Ectodermal cell (in vitro differentiated cells): ENCODE measurements around the gene MEF2C.

ENCODE experiments used
- H3K27ac ChIP-seq: 2 replicates; pipeline ENCODE4 v1.7.0; 2013; ENCODE audit warnings: mild to moderate bottlenecking, low read depth, low read length; ENCODE audit not compliant: insufficient read depth, poor library complexity, severe bottlenecking
- H3K27me3 ChIP-seq: 2 replicates; pipeline ENCODE4 v1.7.0; 2013; ENCODE audit warnings: mild to moderate bottlenecking, low read length; ENCODE audit not compliant: insufficient read depth, control insufficient read depth, poor library complexity, severe bottlenecking
- H3K36me3 ChIP-seq: one replicate; pipeline ENCODE4 v1.7.0; 2013; ENCODE audit warnings: low read length; ENCODE audit not compliant: control insufficient read depth, insufficient read depth
- H3K4me1 ChIP-seq: one replicate; pipeline ENCODE4 v1.7.0; 2013; ENCODE audit warnings: low read length; ENCODE audit not compliant: control insufficient read depth, insufficient read depth
- H3K4me3 ChIP-seq: 2 replicates; pipeline ENCODE4 v1.7.0; 2013; ENCODE audit warnings: low read depth, low read length, control low read depth; ENCODE audit not compliant: insufficient read depth
- H3K9me3 ChIP-seq: 2 replicates; pipeline ENCODE4 v1.7.0; 2013; ENCODE audit warnings: mild to moderate bottlenecking, low read length, moderate library complexity; ENCODE audit not compliant: control insufficient read depth
- WGBS, 2 experiments: methylation state at CpG; one replicate each; pipeline ENCODE4 v1.1.7; 2013; ENCODE audit warnings: missing lambda C conversion rate in 2 of 2; 5-methylcytosine and 5-hydroxymethylcytosine counted together

MEF2C gene

GRCh38 chr5:88732862-88733261 lies 150.1 kb downstream of the MEF2C start:
- Histone ChIP-seq H3K9me3 (no peaks in the 10 kb centered on the region), H3K4me1 (peaks cover 3% of the 10 kb centered on the region), H3K27ac (no peak overlapping the region), H3K4me3 (no peak overlapping the region), H3K36me3 (no peaks in the 10 kb centered on the region), H3K27me3 (no peaks in the 10 kb centered on the region)
- 57 to 73% methylated on average over 2 of the region's 2 CpGs for WGBS, 2 experiments

- Histone ChIP-seq H3K9me3 (no peaks in the 10 kb centered on the region), H3K4me1 (no peaks in the 10 kb centered on the region), H3K27me3 (no peaks in the 10 kb centered on the region), H3K36me3 (no peaks in the 10 kb centered on the region), H3K27ac (no peak overlapping the region), H3K4me3 (no peak overlapping the region)
- 92 to 95% methylated on average over 5 of the region's 5 CpGs for WGBS, 2 experiments
These were observed 150.8 kb downstream of the MEF2C start for GRCh38 chr5:88732181-88732633.

DNA sequence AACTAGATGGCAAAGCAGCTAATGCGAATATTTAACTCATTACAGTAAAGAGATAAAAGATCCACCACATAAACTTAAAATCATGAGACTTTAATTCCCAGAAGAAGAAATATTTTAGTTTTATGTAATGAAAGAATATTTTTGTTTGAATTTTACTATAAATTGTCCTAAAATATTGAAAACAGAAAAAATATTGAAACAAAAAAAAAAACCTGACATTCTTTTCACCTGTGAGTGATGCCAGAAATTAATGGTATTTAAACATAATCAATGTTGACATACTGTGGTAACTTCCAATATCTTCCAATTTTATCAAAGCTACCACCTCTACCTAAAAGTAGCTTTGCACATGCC lies 153.2 kb downstream of the MEF2C start:
- Histone ChIP-seq H3K4me1 (no peaks in the 10 kb centered on the region), H3K9me3 (no peaks in the 10 kb centered on the region), H3K4me3 (no peak overlapping the region), H3K36me3 (no peaks in the 10 kb centered on the region), H3K27ac (no peak overlapping the region), H3K27me3 (no peaks in the 10 kb centered on the region)
- 36% methylated on average over 1 of the region's 1 CpG; no CpG with 5 or more reads in 1 of the 2 experiments for WGBS, 2 experiments

GRCh38 chr5:88729084-88729828 lies 153.7 kb downstream of the MEF2C start:
- Histone ChIP-seq H3K9me3 (no peaks in the 10 kb centered on the region), H3K4me1 (no peaks in the 10 kb centered on the region), H3K36me3 (no peaks in the 10 kb centered on the region), H3K4me3 (no peak overlapping the region), H3K27me3 (no peaks in the 10 kb centered on the region), H3K27ac (no peak overlapping the region)
- WGBS, 2 experiments: 33 to 73% methylated on average over 1 to 5 of the region's 5 CpGs

GRCh38 chr5:88727705-88728313 lies 155.2 kb downstream of the MEF2C start:
- H3K9me3 ChIP-seq: no peaks in the 10 kb centered on the region
- no peaks in the 10 kb centered on the region for H3K36me3 ChIP-seq
- H3K27ac ChIP-seq: no peak overlapping the region
- 0% methylated on average over 1 to 2 of the region's 3 CpGs for WGBS, 2 experiments
- H3K27me3 ChIP-seq: peaks cover 3% of the 10 kb centered on the region
- no peak overlapping the region for H3K4me3 ChIP-seq
- H3K4me1 ChIP-seq: no peaks in the 10 kb centered on the region

DNA sequence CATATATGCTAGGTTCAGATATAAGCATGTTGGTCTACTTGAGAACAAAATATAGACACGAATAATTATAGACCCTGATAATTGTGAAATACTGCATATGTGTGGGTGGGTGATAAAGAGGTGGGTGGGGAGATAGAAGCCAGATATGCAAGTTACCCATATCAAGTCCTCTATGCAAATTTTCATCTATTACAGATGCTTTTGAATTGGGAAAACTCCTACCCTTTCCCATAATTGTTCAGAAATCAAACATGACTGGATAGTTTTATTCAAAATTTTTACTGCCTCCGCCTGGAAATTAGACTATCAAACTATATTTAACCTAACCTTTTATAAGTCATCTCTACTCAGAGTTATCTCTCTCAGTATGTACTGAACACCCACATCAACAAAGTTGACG lies 157.5 kb downstream of the MEF2C start:
- Histone ChIP-seq H3K9me3 (no peaks in the 10 kb centered on the region), H3K4me3 (no peak overlapping the region), H3K27me3 (peaks cover 6% of the 10 kb centered on the region), H3K36me3 (no peaks in the 10 kb centered on the region), H3K27ac (no peak overlapping the region), H3K4me1 (no peaks in the 10 kb centered on the region)
- 80 to 95% methylated on average over 2 to 3 of the region's 3 CpGs for WGBS, 2 experiments

DNA sequence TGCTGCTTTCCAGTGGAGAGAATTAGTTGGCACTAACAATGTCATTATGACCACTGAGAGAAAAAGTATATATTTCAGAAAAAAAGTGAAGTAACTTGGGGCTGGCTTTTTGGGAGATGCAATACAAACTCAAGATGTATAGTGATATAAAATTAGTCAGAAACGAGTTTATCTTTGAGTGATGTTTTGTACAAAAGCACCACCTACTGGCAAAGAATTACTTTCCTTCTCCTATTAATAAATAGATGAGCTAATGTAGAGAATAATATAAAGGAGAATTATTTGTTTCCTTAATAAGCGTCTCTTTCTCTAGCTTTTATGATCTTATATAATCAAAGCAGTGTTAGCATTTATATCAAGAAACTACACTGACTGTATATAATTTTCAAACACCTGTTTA lies 158.8 kb downstream of the MEF2C start:
- peaks cover 6% of the 10 kb centered on the region for H3K27me3 ChIP-seq
- H3K27ac ChIP-seq: no peak overlapping the region
- no peaks in the 10 kb centered on the region for H3K9me3 ChIP-seq
- H3K36me3 ChIP-seq: no peaks in the 10 kb centered on the region
- H3K4me3 ChIP-seq: no peak overlapping the region
- WGBS, 2 experiments: no CpG with 5 or more reads among the region's 2 CpGs
- H3K4me1 ChIP-seq: no peaks in the 10 kb centered on the region

GRCh38 chr5:88722546-88723073 lies 160.4 kb downstream of the MEF2C start:
- H3K9me3 ChIP-seq: no peaks in the 10 kb centered on the region
- no peak overlapping the region for H3K4me3 ChIP-seq
- H3K36me3 ChIP-seq: no peaks in the 10 kb centered on the region
- H3K27me3 ChIP-seq: peaks cover 6% of the 10 kb centered on the region
- H3K27ac ChIP-seq: no peak overlapping the region
- 73 to 74% methylated on average over 20 of the region's 20 CpGs for WGBS, 2 experiments
- H3K4me1 ChIP-seq: no peaks in the 10 kb centered on the region

GRCh38 chr5:88719434-88719833 lies 163.6 kb downstream of the MEF2C start:
- H3K4me1 ChIP-seq: no peaks in the 10 kb centered on the region
- H3K27ac ChIP-seq: no peak overlapping the region
- no peaks in the 10 kb centered on the region for H3K9me3 ChIP-seq
- WGBS, 2 experiments: 86 to 93% methylated on average over 3 of the region's 3 CpGs
- no peak overlapping the region for H3K4me3 ChIP-seq
- no peaks in the 10 kb centered on the region for H3K36me3 ChIP-seq
- H3K27me3 ChIP-seq: peaks cover 6% of the 10 kb centered on the region

DNA sequence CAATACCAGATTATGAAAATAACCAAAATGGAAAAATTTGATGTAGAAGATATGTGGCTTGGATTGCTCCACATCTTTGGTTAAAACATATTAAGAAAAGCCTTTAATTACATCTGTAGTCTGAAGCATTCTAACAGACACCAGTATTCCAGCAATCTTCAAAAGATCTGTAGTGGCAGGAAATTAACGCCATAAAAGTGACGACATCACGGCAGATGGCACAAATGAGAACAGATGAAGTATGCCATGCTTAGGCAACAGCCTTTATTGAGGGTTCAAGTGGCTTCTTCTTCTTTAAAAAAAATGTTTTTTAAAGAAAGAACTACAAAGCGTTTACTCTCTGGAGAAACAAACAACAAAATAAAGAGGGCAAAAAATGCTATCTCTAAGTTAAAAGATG lies 164.2 kb downstream of the MEF2C start:
- no peak overlapping the region for H3K27ac ChIP-seq
- H3K4me1 ChIP-seq: no peaks in the 10 kb centered on the region
- H3K9me3 ChIP-seq: no peaks in the 10 kb centered on the region
- H3K4me3 ChIP-seq: no peak overlapping the region
- no peaks in the 10 kb centered on the region for H3K36me3 ChIP-seq
- peaks cover 6% of the 10 kb centered on the region for H3K27me3 ChIP-seq
- 89 to 94% methylated on average over 4 of the region's 4 CpGs for WGBS, 2 experiments
